GM10266 (cell line): Measurements from ENCODE around the gene YEATS2.

Source experiments
- DNase-seq: peaks from one replicate; pipeline ENCODE4 v3.0.0; 2012; ENCODE audit errors: extremely low spot score
- CTCF ChIP-seq: IDR thresholded peaks from 2 replicates; pipeline ENCODE4 v1.5.1; 2012; ENCODE audit warnings: mild to moderate bottlenecking, low read depth; ENCODE audit not compliant: control insufficient read depth, insufficient read depth; ENCODE audit errors: missing control alignments

Gene YEATS2

GRCh38 chr3:183718012-183718411, 20.4 kb downstream of the YEATS2 start:
- no peak for DNase-seq
- TF ChIP-seq CTCF, result no peak

GRCh38 chr3:183725387-183725786, 27.8 kb downstream of the YEATS2 start:
- DNase-seq, result no peak
- TF ChIP-seq CTCF, result no peak

GRCh38 chr3:183728204-183728603, 30.6 kb downstream of the YEATS2 start:
- no peak for TF ChIP-seq CTCF
- no peak for DNase-seq

GRCh38 chr3:183730361-183730760, 32.8 kb downstream of the YEATS2 start:
- DNase-seq, result no peak
- no peak for TF ChIP-seq CTCF

GRCh38 chr3:183731611-183732010, 34.0 kb downstream of the YEATS2 start:
- TF ChIP-seq CTCF, result no peak
- no peak for DNase-seq

- TF ChIP-seq CTCF, result no peak
- no peak for DNase-seq
Observed at GRCh38 chr3:183733553-183733952, 36.0 kb downstream of the YEATS2 start.

GRCh38 chr3:183734750-183735494, 37.3 kb downstream of the YEATS2 start:
- no peak for TF ChIP-seq CTCF
- DNase-seq, result no peak
